Activated CD4-positive, alpha-beta T cell treated with anti-CD3 and anti-CD28 coated beads for 24 hours (primary cell): ENCODE results near the gene SYS1.

ENCODE experiments used
- DNase-seq, 2 donors: peaks; one replicate each; pipeline ENCODE4 v3.0.0-alpha.2; 2020; ENCODE audit warnings: low read depth in 2 of 2

SYS1 gene

DNA sequence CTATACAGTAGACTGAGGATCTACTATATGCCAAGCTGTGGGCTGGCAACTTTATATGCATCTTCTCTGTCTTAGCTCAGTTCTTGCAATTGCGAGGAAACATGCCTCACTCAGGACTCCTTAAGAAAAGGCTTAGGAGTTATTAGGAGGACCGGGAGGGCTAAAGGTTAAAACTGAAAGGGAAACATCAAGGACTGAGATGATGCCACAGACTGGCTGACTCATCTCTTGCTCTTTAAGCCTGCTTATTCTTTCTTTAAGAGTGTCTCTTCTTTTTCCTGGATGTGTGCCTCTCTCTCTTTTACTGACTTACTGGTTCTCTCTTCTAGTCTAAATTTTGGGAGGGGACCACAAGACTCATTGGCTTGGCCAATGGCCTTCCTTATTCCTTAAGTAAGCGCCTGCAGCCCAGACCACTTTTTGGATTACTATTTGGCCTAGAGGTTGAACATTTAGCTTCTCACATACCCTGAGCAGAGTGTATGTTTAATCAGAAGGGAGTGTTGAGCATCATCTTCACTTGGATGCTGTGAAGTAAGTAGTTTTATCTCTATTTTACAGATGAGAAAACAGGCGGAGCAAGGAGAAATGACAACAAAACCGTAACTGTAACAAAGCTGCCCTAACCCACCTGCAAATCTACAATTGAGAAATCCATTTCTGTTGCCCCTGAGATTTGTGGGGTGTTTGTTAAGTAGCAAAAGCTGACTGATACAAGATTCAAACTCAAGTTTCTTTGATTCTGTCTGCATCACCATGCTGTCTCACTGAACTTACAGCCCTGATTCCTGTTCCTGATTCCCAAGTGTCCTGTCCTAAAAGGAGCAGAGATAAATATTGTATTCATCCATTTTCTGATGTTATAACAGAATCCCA, 7.5 kb upstream of the SYS1 start:
- DNase-seq, result no peak

DNA sequence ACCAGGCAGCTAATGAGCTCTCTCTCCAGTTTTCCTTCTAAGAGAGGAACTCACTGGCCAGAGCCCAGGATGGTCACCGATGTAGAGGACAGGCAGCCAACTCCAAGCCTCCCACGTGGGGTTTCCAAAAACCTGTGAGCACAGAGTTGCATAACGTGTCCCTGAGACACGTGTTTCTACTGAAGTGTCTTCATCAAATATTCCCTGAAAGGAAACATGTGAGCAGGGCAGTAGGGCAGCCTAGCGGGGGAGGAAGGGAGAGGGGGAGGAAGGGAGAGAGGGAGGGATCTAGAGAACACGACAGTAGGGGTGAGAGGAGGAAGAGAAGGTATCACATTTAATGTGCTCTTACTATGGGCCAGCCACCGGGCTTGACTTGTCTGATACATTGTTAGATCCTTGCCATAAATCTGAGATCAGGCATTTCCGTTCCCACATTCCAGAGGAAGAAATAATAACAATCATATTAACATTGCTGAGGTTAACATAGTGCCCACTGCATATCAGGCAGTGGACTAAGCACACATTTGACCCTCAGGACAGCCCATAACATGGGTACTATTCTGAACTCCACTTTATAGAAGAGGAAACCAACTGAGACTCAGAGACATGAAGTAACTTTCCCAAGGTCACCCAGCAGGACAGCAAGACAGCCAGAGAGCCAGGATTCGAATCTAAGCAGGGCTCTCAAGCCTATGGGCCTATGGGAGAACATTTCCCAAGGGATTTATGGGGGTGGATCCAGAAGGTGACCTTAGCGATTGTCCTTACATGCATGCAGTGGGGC, 4.5 kb upstream of the SYS1 start:
- DNase-seq, result no peak

DNA sequence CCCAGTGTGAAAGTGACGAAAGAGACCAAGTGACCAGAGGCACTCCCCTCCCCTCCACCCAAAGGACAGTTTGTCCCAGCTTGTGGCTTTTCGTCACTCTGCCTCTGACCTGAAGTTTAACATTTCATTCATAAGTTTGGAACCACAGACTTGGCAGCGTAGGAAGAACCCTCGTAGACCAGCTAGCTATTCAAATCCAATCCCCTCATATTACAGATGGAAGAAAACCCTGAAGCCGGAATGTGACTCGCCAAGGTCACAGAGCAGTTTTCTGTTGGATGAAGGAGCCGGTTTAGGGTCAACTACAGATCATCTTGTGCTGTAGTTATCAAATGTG, 3.9 kb upstream of the SYS1 start:
- DNase-seq, result no peak

DNA sequence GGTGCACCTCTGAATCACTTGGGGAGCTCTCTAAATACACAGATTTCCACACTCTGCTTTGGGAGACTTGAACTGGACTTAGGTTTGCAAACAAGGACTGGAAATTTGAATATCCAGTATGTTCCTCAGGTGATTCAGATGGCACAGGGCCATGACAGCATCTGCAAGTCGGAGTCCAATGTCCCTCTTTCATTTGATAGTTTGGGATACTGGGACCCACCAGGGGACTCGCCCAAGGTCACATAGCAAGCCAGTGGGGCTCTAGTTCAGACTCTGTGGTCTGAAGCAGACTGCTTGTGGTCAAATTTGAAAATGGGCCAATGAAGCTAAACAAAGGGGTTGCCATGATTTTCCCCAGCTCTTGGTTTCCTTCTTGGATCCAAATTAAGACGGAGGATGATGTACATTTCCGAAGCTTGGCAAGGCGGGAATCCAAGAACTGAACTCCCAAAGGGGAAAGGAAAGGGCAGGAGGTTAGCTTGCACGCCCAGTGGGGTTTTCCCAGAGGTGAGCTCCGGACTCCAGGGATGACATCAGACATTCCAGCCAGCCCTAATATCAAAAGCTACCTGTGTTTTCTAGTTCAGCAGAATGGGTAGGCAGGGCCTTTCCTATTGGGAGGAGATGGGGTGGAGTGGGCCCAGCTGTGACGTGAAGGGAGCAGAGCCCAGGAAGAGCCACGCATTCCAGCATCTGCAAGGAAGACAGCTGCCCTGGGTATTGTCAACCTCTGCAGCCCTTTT, 3.4 kb upstream of the SYS1 start:
- DNase-seq, result no peak

DNA sequence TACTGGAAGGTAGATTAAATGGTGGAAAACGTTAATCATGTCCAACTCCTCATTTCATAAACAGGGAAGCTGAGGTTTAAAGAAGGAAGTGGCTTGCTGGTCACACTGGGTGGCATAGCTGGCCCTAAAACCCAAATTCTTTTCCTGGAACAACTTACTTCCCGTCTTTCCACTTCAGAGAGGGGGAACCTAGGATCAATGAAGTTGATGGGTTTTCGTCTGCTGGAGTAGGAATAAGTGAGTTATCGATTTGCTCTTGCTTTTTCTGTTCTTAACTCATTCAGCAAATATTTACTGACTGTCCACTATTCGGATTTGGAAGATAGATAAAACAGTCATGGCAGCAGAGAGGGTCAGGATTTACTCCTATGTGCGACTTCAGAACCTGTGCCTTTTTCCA, 1.2 kb upstream of the SYS1 start:
- DNase-seq, result no peak

DNA sequence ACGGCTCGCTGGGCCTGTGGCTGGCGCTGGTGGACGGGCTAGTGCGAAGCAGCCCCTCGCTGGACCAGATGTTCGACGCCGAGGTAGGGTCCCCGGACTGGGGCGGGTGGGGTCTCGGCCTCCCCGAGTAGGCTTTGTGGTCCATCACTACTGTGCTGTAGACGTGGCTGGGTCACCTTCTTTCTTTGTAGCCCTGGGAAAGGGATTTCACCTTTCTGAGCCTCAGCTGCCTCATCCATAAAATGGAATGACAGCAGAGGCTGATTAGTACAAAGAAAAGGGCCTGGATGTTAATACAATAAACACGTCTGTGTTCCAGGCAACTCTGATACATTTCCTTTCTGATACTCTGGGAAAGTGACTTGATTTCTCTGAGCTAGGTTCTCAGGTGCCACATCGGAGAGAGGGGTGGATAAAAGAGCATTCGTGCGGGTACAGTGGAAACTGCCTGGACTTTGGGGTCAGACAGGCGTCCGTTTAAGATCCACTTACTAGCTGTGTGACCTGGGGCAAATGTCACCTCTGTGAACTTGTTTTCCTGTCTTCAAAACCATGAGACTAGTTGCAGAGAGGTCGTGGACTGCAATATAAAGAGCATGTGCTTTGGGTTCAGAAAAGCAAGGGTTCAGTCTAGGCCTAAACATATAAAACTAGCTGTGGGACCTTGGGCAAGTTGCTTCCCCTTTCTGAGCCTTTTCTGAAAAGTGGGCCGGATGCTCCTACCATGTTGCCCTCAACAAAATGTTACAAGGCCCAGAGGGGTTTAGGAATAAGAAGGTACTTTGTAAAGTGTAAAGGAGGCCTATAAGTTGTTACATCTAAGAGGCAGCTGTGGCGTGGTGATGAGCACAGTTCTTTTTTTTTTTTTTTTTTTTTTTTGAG, 896 bp downstream of the SYS1 start:
- DNase-seq, result no peak

DNA sequence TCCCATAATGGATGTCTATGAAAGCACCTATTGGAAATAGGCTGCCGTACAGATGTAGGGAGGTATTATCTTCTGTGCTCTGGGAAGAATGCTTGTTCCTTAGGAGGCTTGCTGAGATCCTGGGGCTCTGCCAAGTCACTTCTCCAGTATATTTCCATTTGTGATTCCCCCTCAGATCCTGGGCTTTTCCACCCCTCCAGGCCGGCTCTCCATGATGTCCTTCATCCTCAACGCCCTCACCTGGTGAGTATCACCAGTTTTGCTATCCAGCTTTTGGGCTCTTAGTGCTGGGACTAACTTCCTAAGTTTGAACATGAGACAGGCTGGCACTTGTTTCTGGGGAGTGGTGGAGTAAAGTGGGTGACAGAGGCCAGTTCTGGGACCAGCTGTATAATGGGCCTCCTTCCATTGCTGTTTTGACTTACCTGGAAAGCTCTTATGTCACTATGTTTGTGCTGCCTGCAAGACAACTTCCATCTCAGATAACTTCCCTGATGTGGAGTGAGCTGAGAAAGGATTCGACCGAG, 2.6 kb downstream of the SYS1 start:
- DNase-seq, result no peak

DNA sequence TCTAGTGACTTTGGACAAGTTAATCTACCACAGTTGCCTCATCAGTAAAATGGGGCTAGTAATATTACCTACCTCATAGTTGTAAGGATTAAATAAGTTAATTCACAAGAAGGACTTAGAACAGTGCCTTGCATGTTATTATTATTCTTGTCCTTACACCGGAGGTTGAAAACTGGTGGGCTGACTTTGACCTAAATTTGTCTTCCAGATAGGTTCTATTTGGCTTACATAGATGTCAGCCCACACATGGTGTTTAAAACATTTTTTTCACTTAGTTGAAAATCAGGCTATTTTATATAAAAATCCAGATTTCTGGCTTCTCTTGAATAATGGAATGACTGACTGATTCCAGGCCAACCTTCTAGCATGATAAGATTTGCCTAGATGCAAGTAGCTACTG, 3.2 kb downstream of the SYS1 start:
- DNase-seq, result no peak

DNA sequence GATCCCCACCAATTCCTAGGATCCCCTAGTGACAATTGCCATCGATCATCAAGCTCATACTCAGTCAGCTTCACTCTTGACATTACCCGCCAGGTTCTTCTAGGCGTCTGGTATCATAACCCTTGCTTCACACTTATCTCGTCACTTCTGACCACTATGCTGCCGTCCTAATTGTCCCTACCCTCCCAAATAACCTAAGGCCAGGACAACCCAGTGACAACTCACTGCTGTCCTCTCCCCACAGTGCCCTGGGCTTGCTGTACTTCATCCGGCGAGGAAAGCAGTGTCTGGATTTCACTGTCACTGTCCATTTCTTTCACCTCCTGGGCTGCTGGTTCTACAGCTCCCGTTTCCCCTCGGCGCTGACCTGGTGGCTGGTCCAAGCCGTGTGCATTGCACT, 3.7 kb downstream of the SYS1 start:
- DNase-seq, result no peak

DNA sequence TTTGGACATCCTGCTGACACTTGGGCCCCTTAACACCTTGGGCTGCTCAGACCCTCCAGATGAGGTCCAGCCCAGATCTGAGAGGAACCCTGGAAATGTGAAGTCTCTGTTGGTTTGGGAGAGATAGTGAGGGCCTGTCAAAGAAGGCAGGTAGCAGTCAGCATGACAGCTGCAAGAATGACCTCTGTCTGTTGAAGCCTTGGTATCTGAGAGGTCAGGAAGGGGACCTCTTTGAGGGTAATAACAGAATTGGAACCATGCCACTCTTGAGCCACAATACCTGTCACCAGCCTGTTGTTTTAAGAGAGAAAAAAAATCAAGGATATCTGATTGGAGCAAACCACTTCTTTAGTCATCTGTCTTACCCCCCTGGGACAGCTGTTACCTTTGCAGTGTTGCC, 4.2 kb downstream of the SYS1 start:
- DNase-seq, result no peak

DNA sequence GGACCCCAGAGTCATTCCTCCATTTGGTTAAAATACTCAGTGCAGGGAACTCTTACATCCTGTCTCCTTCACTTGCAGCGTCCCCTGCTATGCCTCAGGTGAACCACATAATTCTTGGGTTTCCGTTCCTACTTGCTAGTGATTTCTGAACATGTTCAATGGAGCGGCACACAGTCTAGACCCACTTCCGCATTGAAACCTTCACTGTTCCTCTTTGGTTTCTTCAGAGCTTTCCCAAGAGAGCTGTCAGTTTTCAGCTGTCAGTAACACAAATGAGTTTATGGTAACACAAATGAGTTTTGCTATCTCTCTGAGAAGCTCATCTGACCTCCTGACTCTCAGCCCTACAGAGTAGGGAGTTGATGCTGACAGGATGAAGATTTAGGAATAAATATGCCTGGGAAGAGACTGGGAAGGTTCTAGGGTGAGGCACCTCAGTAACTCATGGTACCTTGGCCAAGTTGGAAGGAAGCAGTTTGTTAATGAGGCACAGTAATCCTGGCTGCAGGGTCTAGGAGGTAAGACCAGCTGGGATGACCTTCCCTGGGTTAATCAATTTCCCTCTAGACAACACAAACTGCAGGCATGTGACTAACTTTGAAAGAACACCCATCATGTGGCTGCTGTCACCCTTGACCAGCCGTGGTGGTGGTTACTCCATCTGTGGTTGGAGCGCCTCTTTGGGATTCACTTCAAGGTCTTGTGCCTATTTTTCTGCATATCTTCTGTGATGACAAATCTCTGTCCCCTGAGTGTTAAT, 5.4 kb downstream of the SYS1 start:
- no peak for DNase-seq

DNA sequence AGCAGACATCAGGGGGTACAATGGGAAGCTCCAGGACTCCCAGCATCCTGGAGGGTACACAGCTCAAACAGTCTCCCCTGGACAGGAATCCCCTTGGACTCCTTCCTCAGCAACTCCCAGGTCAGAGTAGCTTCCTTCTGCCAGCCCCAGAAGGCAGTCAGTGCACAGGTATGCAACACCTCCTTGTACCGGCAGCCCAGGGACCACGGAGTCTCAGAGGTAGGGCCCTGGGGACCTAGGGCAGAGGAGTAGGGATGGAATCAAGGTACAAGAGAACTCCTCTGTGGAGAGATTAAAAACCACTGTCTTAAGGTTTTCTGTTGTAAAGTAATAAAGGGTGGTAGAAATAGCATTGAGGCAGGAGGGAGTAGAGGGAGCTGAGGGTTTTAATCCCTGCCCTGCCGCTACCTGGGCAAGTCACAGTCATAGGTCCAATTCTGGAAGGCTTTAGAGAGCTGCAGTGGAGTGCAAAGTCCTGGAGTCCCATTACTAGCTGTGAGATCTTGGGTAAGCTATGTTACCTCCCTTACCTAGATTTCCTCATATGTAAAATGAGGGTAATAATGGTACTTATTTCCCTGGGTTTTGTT, 7.7 kb downstream of the SYS1 start:
- no peak for DNase-seq

DNA sequence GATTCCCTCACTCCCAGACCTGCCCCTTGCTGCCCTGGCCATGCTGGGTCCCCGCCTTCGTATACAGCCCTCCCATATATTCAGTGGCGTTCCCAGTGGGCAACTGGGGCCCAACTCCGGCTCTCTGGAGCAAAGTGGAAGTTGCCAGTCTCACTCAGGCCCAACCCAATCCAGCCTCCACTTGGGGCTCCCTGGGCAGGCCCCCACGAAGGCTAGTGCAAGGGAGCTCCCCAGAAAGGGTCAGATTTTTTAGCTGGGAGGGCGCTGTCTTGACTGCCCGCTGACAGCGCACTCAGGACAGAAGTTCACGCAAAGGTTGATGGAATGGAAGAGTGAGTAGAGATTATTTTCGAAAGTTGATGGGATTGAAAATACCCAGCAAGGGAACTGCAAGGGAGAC, 9.3 kb downstream of the SYS1 start:
- no peak for DNase-seq

DNA sequence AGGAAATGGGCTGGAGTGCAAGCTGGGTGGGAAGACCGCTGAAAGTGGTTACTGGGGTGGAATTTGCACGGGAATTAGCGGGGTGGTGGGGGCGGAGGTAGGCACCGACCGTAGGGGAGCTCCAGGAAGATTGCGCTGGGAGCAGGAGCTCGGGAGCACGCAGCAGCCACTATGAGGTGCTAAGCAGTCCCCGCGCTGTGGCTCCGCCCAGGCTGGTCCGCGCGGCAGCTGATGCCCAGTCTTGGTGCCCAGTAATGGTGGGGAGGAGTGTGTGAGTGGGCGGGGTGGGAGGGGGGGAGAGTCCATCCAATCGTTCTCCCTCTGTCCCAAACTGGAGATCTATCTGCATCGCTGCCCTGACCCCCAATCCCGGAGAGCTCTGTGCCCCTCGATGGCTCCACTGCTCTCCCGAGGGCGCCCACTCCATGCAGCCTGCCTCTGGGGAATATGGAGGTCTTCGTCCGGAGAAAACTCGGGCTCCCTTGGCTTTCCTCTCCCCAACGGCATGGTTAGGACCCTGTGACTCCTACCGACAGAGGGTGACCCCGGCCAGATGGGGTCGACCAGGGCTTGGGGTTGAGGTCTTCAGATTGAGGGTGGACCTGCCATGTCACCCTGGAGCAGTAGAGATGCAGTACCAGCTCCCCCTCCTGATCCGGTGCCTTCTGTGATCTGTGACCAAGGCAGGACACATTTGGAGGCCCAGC, 9.8 kb downstream of the SYS1 start:
- no peak for DNase-seq

DNA sequence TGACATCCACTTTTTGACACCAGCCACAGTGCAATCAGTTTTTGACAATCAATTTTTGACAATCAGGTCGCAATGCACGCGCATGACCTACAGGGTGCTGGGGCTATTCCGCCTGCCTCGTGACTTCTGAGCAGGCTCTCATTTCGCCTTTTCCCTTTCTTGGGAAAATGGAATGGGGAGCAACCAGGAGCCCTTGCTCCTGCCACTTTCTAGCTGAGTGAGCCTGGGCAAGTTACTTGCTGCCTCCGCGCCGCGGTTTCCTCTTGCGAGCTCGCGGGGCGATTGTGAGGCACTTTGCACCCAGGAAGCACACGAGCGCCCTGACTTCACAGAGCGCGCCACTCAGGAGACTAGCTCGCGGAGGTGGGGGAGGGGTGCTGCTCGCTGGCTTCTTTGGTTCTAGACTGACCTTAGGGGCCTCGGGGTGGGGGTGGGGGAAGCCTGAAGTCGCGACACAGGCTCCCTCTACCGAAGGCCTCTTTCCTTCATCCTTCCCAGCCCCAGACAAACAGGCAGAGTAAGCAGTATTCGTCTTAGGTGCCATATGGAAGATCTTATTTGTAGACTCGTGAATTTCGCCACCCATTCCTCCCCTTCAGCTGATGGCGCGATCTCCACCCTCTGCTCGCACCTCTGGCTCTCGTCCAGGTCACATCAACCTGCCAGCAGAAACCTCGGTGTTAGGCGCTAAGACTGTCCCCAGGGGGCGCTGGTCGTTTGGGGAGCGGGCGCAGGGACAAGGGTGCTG, 10.6 kb downstream of the SYS1 start:
- DNase-seq, result peak; percentile 90 to 92

DNA sequence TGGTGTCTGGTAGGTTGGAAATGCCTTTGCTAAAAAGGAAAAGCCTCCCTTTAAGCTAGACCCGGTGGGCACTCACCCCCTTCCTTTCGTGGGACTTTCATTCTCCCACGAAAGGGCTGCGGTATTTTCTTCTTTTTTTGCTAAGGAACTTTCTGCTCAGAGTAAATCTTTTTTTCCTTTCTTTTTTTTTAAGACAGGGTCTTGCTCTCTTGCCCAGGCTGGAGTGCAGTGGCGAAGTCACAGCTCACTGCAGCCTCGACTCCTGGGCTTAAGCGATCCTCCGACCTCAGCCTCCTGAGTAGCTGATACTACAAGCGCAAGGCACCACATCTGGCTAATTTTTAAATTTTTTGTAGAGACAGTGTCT, 11.1 kb downstream of the SYS1 start:
- no peak for DNase-seq

DNA sequence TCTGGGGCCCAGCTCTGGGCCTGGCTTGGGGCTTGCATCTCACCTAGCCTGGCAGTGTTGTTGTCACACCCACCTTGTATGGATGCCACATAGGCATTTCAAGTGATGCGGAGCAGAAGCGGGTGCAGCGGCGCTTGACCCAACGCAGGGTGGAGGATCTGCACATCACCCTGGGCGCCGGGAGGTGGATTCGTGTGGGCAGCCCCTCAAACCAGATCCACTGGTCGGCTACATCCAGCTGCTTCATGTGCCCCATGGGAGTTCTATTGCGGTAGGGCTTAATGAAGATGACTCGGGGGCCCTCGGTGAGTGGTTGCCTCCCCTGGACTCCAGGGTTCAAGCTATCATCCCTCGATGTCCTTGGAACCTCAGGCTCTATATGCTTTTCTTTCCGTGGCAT, 12.0 kb downstream of the SYS1 start:
- no peak for DNase-seq

DNA sequence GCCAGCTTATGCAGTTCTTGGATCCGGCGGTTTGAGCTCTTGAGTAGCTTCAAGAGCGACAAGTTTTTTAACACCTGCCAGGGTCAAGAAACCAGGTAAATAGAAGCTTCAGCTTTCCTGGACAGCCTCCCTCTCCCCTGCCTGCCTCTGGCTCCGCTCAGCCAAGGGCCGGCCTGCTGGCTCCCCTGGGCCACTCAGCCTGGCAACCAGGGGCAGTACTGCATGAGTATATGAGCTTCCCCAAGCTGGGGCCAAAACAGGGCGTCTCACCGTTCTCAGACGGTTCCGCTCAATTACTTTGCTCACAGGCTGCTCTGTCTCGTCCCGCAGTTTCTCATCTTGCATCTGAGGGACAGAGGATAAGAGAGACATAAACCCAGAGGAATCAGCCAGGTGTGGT, 14.3 kb downstream of the SYS1 start:
- DNase-seq, result no peak

DNA sequence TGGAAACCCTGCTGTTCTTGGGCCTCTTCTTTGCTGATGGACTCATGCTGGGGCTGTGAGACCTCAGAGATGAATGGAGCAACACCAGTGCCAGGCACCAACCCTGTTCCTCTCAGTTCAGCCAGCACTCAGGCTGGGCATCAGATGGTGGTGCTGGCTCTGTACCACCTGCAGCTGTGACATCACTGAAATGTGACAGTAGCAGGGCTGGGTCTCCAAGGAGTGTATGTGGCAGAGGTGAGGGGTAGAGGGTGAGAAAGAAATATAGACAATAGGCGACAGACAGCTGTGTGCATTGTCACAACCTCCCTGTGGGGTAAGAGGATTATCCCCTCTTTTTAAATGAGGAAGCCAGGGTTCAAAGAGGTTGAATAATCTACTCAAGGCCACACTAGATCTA, 15.2 kb downstream of the SYS1 start, which contains the start of gene TP53TG5:
TP53TG5 (minus strand) TSS at position 135 of the 400 bp plus-strand sequence; CDS start at position 46, 89 bp downstream.
- DNase-seq, result no peak
